ENCODE results near the gene TBX2.

GRCh38 chr17:61393904-61394629 is 5.6 kb upstream of the TBX2 start:
- TF ChIP-seq ZNF510 (tag by site-specific recombination; IDR thresholded peaks at IDR 0.05; ENCODE audit: insufficient replicate concordance): no peak
- no peak for TF ChIP-seq CTCF (tag by site-specific recombination; IDR thresholded peaks at IDR 0.05)
- TF ChIP-seq ZFP37 (tag by site-specific recombination; IDR thresholded peaks at IDR 0.05): no peak
